WERI-Rb-1 (cell line): ENCODE results near the gene SPNS1.

Source experiments
- DNase-seq: peaks from one replicate; pipeline ENCODE4 v3.0.0-alpha.2; 2020
- H3K27ac ChIP-seq: fragments of 250-450 bp; sonication (Bioruptor Pico); 2 replicates; pipeline ENCODE4 v1.5.1; 2020; ENCODE audit warnings: mild to moderate bottlenecking, moderate library complexity
- H3K27me3 ChIP-seq: fragments of 250-450 bp; sonication (Bioruptor Pico); 2 replicates; pipeline ENCODE4 v1.5.1; 2021; ENCODE audit warnings: mild to moderate bottlenecking, low read depth, moderate library complexity; ENCODE audit not compliant: insufficient read depth, severe bottlenecking
- H3K36me3 ChIP-seq: fragments of 250-450 bp; sonication (Bioruptor Pico); 2 replicates; pipeline ENCODE4 v1.5.1; 2020; ENCODE audit warnings: mild to moderate bottlenecking, moderate library complexity
- H3K4me3 ChIP-seq: 2 replicates; pipeline ENCODE4 v1.5.1; 2011; ENCODE audit warnings: low read depth, mild to moderate bottlenecking, control low read depth, low read length
- H3K9me3 ChIP-seq: fragments of 250-450 bp; sonication (Bioruptor Pico); 2 replicates; pipeline ENCODE4 v1.5.1; 2021; ENCODE audit warnings: mild to moderate bottlenecking, moderate library complexity; ENCODE audit not compliant: severe bottlenecking
- CTCF ChIP-seq: IDR thresholded peaks from 2 replicates; pipeline ENCODE4 v1.5.1; 2011; ENCODE audit warnings: low read depth, mild to moderate bottlenecking, control low read depth, inconsistent platforms, low read length

Gene SPNS1

DNA sequence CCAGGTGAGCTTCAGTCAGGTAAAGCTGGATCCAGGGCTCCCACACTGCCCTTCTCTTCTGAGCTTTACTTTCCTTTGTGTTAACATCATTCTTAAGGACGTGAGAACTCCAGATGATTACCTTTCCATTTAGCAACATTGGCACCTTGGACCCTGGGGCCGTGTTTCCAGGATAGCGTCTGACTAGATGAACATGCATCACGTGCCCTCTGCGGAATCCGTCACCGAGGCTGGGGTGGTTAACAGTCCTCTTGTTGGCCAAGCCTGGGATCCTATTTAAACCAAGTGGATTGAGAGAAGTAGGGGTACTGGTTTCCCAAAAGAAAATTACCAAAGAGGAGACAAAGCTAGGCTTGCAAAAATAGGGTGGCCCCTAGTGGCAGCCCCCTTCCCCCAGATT lies 6.4 kb downstream of the SPNS1 start:
- no peak for TF ChIP-seq CTCF
- no peak for DNase-seq
- Histone ChIP-seq H3K4me3 (no peak overlapping the region), H3K36me3 (peaks cover 33% of the 10 kb centered on the region), H3K9me3 (peaks cover 3% of the 10 kb centered on the region), H3K27me3 (no peaks in the 10 kb centered on the region), H3K27ac (no peak overlapping the region)

DNA sequence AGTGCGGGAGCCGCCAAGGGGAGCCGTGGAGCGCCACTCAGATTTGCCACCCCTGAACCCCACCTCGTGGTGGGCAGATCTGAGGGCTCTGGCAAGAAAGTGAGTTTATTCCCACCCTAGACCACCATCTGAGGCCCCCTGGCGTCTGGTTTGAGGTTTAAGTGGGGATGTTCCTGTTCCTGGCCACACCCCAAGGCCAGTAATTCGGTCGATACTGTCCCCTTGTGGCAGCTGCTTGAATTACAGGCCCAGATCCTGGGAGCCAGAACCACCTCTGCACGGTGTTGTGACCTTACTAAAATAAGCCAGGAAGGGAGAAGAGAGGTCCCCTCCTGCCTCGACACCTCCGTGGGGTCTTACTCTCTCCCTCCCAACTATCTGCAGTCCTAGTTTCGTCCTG lies 6.9 kb downstream of the SPNS1 start:
- peak; percentile 73 for TF ChIP-seq CTCF
- Histone ChIP-seq H3K4me3 (no peak overlapping the region), H3K27me3 (no peaks in the 10 kb centered on the region), H3K9me3 (peaks cover 3% of the 10 kb centered on the region), H3K27ac (no peak overlapping the region), H3K36me3 (peaks cover 32% of the 10 kb centered on the region)
- DNase-seq, result peak; percentile 32

DNA sequence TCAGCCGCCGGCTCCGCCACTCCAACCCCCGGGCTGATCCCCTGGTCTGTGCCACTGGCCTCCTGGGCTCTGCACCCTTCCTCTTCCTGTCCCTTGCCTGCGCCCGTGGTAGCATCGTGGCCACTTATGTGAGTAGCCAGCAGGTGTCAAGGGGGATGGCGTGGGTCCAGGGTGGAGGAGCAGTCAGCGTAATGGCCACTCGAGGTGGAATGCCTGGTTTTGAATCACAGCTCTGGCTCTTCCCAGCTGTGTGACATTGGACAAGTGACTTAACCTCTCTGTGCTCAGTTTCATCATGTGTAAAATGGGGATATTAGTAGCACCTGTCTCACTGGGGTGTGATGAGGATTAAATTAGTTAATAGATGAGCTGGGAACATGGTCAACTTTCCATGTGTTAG lies 7.8 kb downstream of the SPNS1 start:
- H3K36me3 ChIP-seq, result peaks cover 37% of the 10 kb centered on the region
- no peak for TF ChIP-seq CTCF

DNA sequence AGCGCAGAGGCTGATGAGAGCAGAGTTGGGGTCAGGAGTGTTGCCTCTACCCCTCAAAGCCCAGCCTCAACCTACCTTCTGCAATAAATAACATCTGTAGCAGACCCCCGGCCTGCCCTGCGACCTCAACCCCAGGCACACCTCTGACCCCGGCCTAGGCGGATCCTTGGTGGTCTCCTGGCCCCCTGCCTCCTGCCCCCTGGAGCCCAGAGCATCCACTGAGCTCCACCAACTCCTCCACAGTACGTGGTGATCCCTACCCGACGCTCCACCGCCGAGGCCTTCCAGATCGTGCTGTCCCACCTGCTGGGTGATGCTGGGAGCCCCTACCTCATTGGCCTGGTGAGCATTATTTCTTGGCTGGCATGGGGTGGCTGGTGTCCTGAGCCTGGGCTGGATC lies 8.4 kb downstream of the SPNS1 start:
- H3K36me3 ChIP-seq, result peaks cover 37% of the 10 kb centered on the region
- no peak overlapping the region for H3K27ac ChIP-seq
- peaks cover 3% of the 10 kb centered on the region for H3K9me3 ChIP-seq

More for the DNA sequence above, 7.8 kb downstream of the SPNS1 start:
- Histone ChIP-seq H3K27ac (no peak overlapping the region), H3K27me3 (no peaks in the 10 kb centered on the region), H3K9me3 (peaks cover 3% of the 10 kb centered on the region), H3K4me3 (no peak overlapping the region)
- DNase-seq, result no peak

GRCh38 chr16:28983644-28984043 lies 9.1 kb downstream of the SPNS1 start:
- Histone ChIP-seq H3K4me3 (no peak overlapping the region), H3K27ac (no peak overlapping the region), H3K36me3 (peaks cover 33% of the 10 kb centered on the region), H3K27me3 (no peaks in the 10 kb centered on the region), H3K9me3 (peaks cover 3% of the 10 kb centered on the region)
- DNase-seq, result no peak
- TF ChIP-seq CTCF, result no peak

More for the DNA sequence above, 8.4 kb downstream of the SPNS1 start:
- Histone ChIP-seq H3K4me3 (no peak overlapping the region), H3K27me3 (no peaks in the 10 kb centered on the region)
- TF ChIP-seq CTCF, result no peak
- no peak for DNase-seq

GRCh38 chr16:28984091-28984490 lies 9.5 kb downstream of the SPNS1 start:
- TF ChIP-seq CTCF, result no peak
- DNase-seq, result no peak
- Histone ChIP-seq H3K27me3 (no peaks in the 10 kb centered on the region), H3K36me3 (peaks cover 33% of the 10 kb centered on the region), H3K9me3 (peaks cover 3% of the 10 kb centered on the region), H3K4me3 (no peak overlapping the region), H3K27ac (no peak overlapping the region)
